Transverse colon (tissue), 4 donors: ENCODE measurements around the gene STK24. TPM values are rescaled to one million over a fixed set of nuclear protein-coding genes. Genes with fewer than 3 reads are reported as not detected.
A peak's percentile ranks its signal among the peaks of the same experiment; 100 is the strongest.
"Not testable (repeated sequence)": the region's sequence is repeated elsewhere in the genome, so short reads cannot be mapped to it uniquely, and the experiment has no call there.

ENCODE experiments used
- DNase-seq: peaks from one replicate; pipeline ENCODE4 v3.0.0-alpha.2; 2019
- H3K27ac ChIP-seq, 4 donors: fragments of 200-600 bp; sonication (generic); 2 replicates each; pipeline ENCODE4 v1.5.1; 2016 to 2018; ENCODE audit warnings: inconsistent platforms in 4 of 4
- H3K27me3 ChIP-seq: fragments of 200-600 bp; sonication (generic); 2 replicates; pipeline ENCODE4 v1.5.1; 2017; ENCODE audit warnings: inconsistent platforms
- H3K36me3 ChIP-seq, 4 donors: fragments of 200-600 bp; sonication (generic); 2 replicates each; pipeline ENCODE4 v1.5.1; 2017 to 2019; ENCODE audit warnings: inconsistent platforms in 4 of 4
- H3K4me1 ChIP-seq, 4 donors: fragments of 200-600 bp; sonication (generic); 2 replicates each; pipeline ENCODE4 v1.5.1; 2017 to 2020; ENCODE audit warnings: inconsistent platforms in 4 of 4
- H3K4me3 ChIP-seq, 4 donors: fragments of 200-600 bp; sonication (generic); 1 replicate in 1 of 4; 2 replicates in 3 of 4; pipeline versions ENCODE4 v1.5.1 to v1.6.1; 2017 to 2019; ENCODE audit warnings: inconsistent platforms in 4 of 4
- H3K9me3 ChIP-seq, 2 donors: fragments of 200-600 bp; sonication (generic); 2 replicates each; pipeline ENCODE4 v1.5.1; 2017 to 2019; ENCODE audit warnings: inconsistent platforms in 2 of 2
- EP300 ChIP-seq: sonication (generic); formaldehyde crosslinking; IDR thresholded peaks from one replicate; pipeline ENCODE4 v1.6.1; 2017; ENCODE audit warnings: antibody characterized with exemption, low read depth
- POLR2A ChIP-seq: fragments of 450-650 bp; IDR thresholded peaks from one replicate; pipeline ENCODE4 v1.6.1; 2016; ENCODE audit warnings: antibody characterized with exemption, mild to moderate bottlenecking, moderate library complexity
- POLR2AphosphoS5 ChIP-seq, 3 donors: sonication (generic); formaldehyde crosslinking; IDR thresholded peaks; one replicate each; pipeline ENCODE4 v1.6.1; 2016; ENCODE audit warnings: antibody characterized with exemption in 3 of 3
- WGBS, 2 donors: methylation state at CpG; one replicate each; pipeline ENCODE4 v1.1.5; 2018; ENCODE audit warnings: low coverage in 1 of 2; 5-methylcytosine and 5-hydroxymethylcytosine counted together
- in situ Hi-C, 4 donors: fragments of 200-750 bp; cut with MboI; loops; one replicate each; pipeline versions ENCODE4 v1.15.0 to v1.15.1; 2017; ENCODE audit warnings: low sequenced_read_pairs in 3 of 4, low pct_ligation_motif_present in 1 of 4, low pct_unique_long_range_greater_than_20kb in 1 of 4
- intact Hi-C: fragments of 100-400 bp; cut with DNase I; formaldehyde crosslinking; loops from one replicate; pipeline ENCODE4 v1.15.1; 2023; ENCODE audit warnings: low total_unique reads
- total RNA-seq, 4 donors: library from RNA; depleted of rRNA; stranded (reverse); fragments of >200 nt; gene quantifications; one replicate each; pipeline ENCODE4 v1.1.0, GENCODE V29; 2016
- TF ChIP-seq, protein P1 (sequence below), 5 experiments: fragments of 200-600 bp in 3 of 5; fragments of 450-650 bp in 2 of 5; sonication (generic) in 3 of 5; IDR thresholded peaks; 1 replicate in 2 of 5; 2 replicates in 3 of 5; pipeline ENCODE4 v1.5.1; 2016 to 2017; ENCODE audit warnings: antibody characterized with exemption in 5 of 5, inconsistent platforms in 3 of 5, mild to moderate bottlenecking in 2 of 5, moderate library complexity in 1 of 5

STK24 gene
- total RNA-seq, 4 donors from 2014 or later = 87.2 to 152 (median 131) TPM

DNA sequence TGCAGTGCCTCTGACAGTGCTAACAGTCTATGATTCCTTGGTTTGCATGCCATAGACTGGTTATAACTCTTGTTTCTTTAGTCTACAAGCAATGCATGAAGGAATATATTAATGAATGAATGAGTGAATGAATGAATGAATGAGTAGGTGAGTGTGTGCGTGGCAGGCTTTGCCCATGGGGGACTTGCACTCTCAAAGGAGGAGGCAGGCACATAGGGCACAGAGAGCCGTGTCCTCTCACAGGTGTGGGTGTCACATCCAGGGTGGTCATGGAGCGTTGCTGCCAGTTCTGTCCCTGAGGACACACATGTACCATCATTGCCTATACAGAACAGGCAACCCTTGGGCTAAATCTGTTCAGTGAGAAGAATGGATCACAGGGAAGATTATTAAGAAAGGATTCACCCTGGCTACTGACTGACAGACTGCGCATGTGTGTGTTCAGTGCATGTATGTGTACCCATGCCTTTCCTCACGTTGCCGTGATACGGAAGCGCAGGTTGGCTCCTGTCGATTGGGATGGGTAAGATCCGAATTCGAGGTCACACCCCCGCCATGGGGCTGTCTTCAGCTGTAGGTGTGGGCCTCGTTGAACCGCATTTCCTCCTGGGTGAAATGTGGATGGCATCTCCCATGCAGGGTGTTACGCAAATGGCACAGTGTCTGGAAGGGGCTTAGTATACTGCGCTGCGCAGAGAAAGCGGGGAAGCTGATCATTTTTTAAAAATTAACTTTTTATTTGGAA, 161.4 kb downstream of the STK24 start:
- no peak for DNase-seq
- no peaks in the 10 kb centered on the region for H3K9me3 ChIP-seq
- whole genome bisulfite sequencing, 2 donors = 77 to 86% methylated on average over 5 to 18 of the region's 18 CpGs
- H3K4me1 ChIP-seq = peaks cover 2 to 13% (median 12%) of the 10 kb centered on the region in 4 donors
- H3K27me3 ChIP-seq = no peaks in the 10 kb centered on the region
- H3K36me3 ChIP-seq = peaks cover 0 to 2% (median 0%) of the 10 kb centered on the region in 4 donors
- H3K4me3 ChIP-seq = no peak overlapping the region
- H3K27ac ChIP-seq = peak overlapping the region in 3 of 4 donors; percentile 29 to 74 (median 61)
- TF ChIP-seq EP300 (no peak), POLR2AphosphoS5 (IDR thresholded peaks at IDR 0.05) (no peak), POLR2A (no peak)
- TF ChIP-seq, protein P1, sequence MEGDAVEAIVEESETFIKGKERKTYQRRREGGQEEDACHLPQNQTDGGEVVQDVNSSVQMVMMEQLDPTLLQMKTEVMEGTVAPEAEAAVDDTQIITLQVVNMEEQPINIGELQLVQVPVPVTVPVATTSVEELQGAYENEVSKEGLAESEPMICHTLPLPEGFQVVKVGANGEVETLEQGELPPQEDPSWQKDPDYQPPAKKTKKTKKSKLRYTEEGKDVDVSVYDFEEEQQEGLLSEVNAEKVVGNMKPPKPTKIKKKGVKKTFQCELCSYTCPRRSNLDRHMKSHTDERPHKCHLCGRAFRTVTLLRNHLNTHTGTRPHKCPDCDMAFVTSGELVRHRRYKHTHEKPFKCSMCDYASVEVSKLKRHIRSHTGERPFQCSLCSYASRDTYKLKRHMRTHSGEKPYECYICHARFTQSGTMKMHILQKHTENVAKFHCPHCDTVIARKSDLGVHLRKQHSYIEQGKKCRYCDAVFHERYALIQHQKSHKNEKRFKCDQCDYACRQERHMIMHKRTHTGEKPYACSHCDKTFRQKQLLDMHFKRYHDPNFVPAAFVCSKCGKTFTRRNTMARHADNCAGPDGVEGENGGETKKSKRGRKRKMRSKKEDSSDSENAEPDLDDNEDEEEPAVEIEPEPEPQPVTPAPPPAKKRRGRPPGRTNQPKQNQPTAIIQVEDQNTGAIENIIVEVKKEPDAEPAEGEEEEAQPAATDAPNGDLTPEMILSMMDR (IDR thresholded peaks at IDR 0.05) = no peak
- in situ Hi-C loops = loop anchor here (10.0 to 25.0 kb wide), 4 partner anchors 261 to 561 kb away; partner anchors contain the start of gene FARP1 (in 2 of the 4)
- intact Hi-C loops = no loop called here

DNA sequence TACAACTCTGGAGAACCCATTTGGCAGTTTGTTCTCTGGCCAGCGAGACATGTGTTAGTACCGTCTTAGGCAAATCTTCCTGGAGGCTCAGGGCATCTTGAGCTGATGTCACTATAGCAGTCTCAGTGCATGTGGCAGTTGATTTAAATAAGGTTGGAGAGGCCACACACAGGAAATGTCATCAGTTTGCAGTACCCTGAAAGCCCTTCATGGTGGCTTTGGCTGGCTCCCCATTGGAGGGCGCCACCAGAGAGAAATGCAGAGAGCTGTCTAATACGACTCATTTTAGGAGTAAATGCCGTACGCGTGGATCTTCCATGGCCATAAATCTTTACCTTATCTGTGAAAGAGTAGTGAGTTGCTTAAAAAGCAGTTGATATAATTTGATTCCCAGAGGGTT, 163.1 kb downstream of the STK24 start:
- Histone ChIP-seq H3K36me3 (peaks cover 0 to 2% (median 0%) of the 10 kb centered on the region in 4 donors), H3K4me3 (no peak overlapping the region), H3K27me3 (no peaks in the 10 kb centered on the region), H3K9me3 (no peaks in the 10 kb centered on the region), H3K4me1 (peaks cover 2 to 13% (median 12%) of the 10 kb centered on the region in 4 donors), H3K27ac (no peak overlapping the region)
- no peak for TF ChIP-seq POLR2AphosphoS5 (IDR thresholded peaks at IDR 0.05)
- TF ChIP-seq, protein P1 (IDR thresholded peaks at IDR 0.05) = no peak
- TF ChIP-seq EP300 = no peak
- no peak for TF ChIP-seq POLR2A
- in situ Hi-C loops = loop anchor here (10.0 to 25.0 kb wide), 4 partner anchors 259 to 559 kb away; partner anchors contain the start of gene FARP1 (in 2 of the 4)
- DNase-seq = no peak
- 94% methylated on average over 7 of the region's 7 CpGs; no CpG with 5 or more reads in 1 of the 2 donors for WGBS, 2 donors
- intact Hi-C loops = no loop called here

DNA sequence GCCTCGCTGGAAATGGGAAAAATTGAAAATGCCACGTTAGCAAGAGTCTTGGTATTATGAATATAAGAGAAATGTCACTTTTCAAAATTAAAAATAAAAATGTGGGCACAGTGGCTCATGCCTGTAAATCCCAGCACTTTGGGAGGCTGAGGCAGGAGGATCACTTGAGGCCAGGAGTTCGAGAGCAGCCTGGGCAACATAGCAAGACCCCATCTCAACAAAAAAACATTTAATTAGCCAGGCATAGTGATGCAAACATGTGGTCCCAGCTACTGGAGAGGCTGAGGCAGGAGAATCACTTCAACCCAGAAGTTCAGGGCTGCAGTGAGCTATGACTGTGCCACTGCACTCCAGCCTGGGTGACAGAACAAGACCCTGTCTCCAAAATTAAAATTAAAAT, 163.6 kb downstream of the STK24 start:
- H3K9me3 ChIP-seq, H3K27me3 ChIP-seq, H3K36me3 ChIP-seq, H3K4me3 ChIP-seq, intact Hi-C loops, DNase-seq, H3K27ac ChIP-seq: not testable (repeated sequence)
- 80 to 91% methylated on average over 3 of the region's 3 CpGs for WGBS, 2 donors
- H3K4me1 ChIP-seq = peaks cover 2 to 13% (median 12%) of the 10 kb centered on the region in 4 donors
- in situ Hi-C loops = loop anchor here (10.0 to 25.0 kb wide), 4 partner anchors 258 to 558 kb away; partner anchors contain the start of gene FARP1 (in 2 of the 4)

DNA sequence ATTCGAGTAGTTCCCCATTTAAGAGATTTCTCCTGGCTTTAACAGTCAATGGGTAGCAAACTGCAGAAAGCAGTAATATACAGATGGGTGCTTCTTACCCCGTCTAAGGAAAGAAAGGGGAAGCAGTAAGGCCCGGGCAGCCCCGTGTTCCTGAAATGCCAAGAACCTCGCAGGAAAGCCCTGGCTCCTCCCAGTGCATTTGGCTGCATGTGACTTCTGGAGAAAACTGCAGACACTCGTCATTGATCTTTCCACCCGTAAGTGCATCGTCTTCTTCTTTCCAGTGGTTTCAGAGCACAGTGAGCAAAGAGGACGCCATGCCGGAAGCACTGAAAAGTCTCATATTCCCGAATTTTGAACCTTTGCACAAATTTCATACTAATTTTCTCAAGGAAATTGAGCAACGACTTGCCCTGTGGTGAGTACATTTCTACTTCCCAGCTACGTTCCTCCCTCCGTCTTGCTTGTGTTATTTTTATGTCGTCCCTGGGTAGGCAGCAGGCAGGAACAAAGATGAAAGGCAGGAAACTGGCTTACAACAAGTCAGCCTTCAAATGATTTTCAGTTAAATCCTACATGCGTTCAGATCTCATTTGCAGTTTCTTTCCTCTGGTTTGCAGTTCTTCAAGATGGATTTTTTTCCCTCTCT, 165.2 kb downstream of the STK24 start:
- 67 to 75% methylated on average over 4 to 16 of the region's 16 CpGs for WGBS, 2 donors
- TF ChIP-seq POLR2AphosphoS5 (IDR thresholded peaks at IDR 0.05) = no peak
- no peak for TF ChIP-seq EP300
- no peak for TF ChIP-seq POLR2A
- TF ChIP-seq, protein P1 (IDR thresholded peaks at IDR 0.05) = no peak
- intact Hi-C loops (no loop called here), in situ Hi-C loops (loop anchor here (10.0 to 25.0 kb wide), 4 partner anchors 257 to 557 kb away; partner anchors contain the start of gene FARP1 (in 2 of the 4))
- Histone ChIP-seq H3K36me3 (peaks cover 0 to 2% (median 0%) of the 10 kb centered on the region in 4 donors), H3K4me1 (peaks cover 2 to 9% (median 9%) of the 10 kb centered on the region in 4 donors), H3K4me3 (no peak overlapping the region), H3K27ac (no peak overlapping the region), H3K9me3 (no peaks in the 10 kb centered on the region), H3K27me3 (no peaks in the 10 kb centered on the region)
- peak; percentile 20 for DNase-seq
